ENCODE results near the gene SF1.

DNA sequence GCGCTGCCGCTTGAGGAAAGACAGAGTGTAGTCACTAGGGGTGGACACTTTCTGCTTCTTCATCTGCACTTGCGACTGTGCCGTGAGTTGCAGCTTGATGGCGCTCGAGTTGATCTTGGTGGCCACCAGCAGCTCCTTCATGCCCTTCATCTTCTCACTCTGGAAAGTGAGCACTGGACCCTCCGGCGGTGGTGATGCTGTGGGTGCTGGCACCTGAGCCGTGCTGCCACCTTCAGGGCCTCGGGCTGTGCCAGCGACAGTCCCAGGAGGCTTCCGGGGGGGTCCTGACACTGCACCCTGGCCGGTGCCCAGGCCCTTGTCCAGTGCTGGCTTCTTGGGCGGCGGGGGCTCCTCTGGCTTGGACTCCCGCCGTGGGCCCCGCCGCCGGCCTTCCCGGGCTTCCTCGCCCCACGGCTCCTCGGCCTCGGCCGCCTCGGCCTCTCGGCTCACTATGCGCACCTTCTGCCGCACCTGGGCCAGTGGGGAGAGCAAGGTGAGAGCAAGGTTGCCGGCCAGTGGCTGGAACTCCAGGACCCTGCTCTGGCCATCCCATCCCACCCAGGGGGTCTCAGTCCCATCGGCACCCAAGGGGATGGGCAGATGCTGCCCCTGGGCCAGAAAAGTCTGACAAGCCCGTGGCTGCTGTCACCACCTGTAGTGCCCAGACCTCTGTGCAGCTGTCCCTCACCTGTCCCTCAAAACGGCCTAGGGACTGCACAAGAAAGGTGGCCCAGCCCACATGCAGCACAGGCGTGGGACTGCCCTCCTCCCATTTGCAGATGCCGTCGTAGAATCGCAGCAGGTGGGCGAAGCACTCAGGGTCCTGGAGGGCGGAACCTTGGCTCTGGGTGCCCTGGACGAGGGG, 26.2 kb upstream of the SF1 start:
- TF ChIP-seq KAT7 (CRISPR knock-in tag; IDR thresholded peaks at IDR 0.05; ENCODE audit: borderline replicate concordance) (no peak), ZNF263 (CRISPR knock-in tag; IDR thresholded peaks at IDR 0.05; ENCODE audit: low read depth) (no peak)
- TF ChIP-seq, protein P1, sequence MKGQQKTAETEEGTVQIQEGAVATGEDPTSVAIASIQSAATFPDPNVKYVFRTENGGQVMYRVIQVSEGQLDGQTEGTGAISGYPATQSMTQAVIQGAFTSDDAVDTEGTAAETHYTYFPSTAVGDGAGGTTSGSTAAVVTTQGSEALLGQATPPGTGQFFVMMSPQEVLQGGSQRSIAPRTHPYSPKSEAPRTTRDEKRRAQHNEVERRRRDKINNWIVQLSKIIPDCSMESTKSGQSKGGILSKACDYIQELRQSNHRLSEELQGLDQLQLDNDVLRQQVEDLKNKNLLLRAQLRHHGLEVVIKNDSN (CRISPR knock-in tag; IDR thresholded peaks at IDR 0.05), result no peak
